ENCODE results near the gene TPRG1. TPM values are rescaled to one million over a fixed set of nuclear protein-coding genes. Genes with fewer than 3 reads are reported as not detected.

The TPRG1 gene
- polyA plus RNA-seq, 1 donor (not counting 4 experiments of a cell fraction or from before 2014, with no cell fraction given), result 1.5 TPM

DNA sequence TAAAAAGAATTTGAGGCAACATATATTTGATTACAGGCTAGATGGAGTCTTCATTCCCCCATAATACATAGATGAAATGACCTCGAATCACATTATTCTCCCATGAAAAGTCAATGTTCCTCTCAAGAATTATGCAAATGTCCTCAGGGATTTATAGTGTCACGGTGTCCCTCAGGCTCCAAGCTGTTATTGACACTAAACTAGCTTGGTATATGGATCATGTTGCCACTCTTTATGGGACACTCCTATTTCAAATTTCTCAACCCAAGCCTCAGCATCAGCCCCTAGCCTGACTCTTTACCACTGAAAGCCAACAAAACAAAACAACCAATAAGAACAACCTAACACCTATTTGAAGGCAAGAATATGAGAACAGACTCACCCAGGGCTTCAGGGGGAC, 139.8 kb downstream of the TPRG1 start:
- no peaks in the 10 kb centered on the region for H3K36me3 ChIP-seq (ENCODE audit: control insufficient read depth in 2 of 2, extremely low read depth in 1 of 2, insufficient read depth in 2 of 2, low read length in 2 of 2)
- H3K9me1 ChIP-seq (ENCODE audit: control insufficient read depth, extremely low read depth, insufficient read depth, low read length), result no peaks in the 10 kb centered on the region
- no peak overlapping the region for H3K27ac ChIP-seq (ENCODE audit: control insufficient read depth, insufficient read depth, low read length)
- H3K4me1 ChIP-seq (ENCODE audit: control insufficient read depth, extremely low read depth, insufficient read depth, low read length), result peaks cover 39% of the 10 kb centered on the region
- DNase-seq (ENCODE audit: low read depth, low spot score), result no peak
- no peaks in the 10 kb centered on the region for H3K9me3 ChIP-seq (ENCODE audit: control insufficient read depth, low read depth, low read length)
- no peak for FAIRE-seq
- no peaks in the 10 kb centered on the region for H4K20me1 ChIP-seq (ENCODE audit: control insufficient read depth, extremely low read depth, insufficient read depth, low read length)
- H3K9ac ChIP-seq (ENCODE audit: control insufficient read depth, extremely low read depth, insufficient read depth, low read length), result no peak overlapping the region
- no peak overlapping the region for H3K4me3 ChIP-seq (ENCODE audit: control insufficient read depth in 2 of 3, extremely low read depth in 1 of 3, insufficient read depth in 2 of 3, low read depth in 1 of 3, low read length in 3 of 3)
- no peak overlapping the region for H3K4me2 ChIP-seq (ENCODE audit: control insufficient read depth, extremely low read depth, insufficient read depth, low read depth, low read length)
- TF ChIP-seq EZH2 (IDR thresholded peaks at IDR 0.05; ENCODE audit: low read length) (no peak), CTCF (optimal IDR thresholded peaks at IDR 0.05 in 1 of 3, IDR thresholded peaks at IDR 0.05 in 1 of 3, conservative IDR thresholded peaks at IDR 0.05 in 1 of 3; ENCODE audit: extremely low read depth in 1 of 3, insufficient read depth in 2 of 3, low read length in 3 of 3) (no peak)
- no peaks in the 10 kb centered on the region for H3K79me2 ChIP-seq (ENCODE audit: control insufficient read depth, insufficient read depth, low read length)
- dilution Hi-C loops (cut with MboI; ENCODE audit: extremely low pct_ligation_motif_present, low sequenced_read_pairs), result no loop called here
- H3K27me3 ChIP-seq (ENCODE audit: control insufficient read depth, extremely low read depth, insufficient read depth, low read length), result no peaks in the 10 kb centered on the region
- no peak overlapping the region for H2AFZ ChIP-seq (ENCODE audit: control insufficient read depth, low read length)

GRCh38 chr3:189312866-189313265, 141.1 kb downstream of the TPRG1 start:
- dilution Hi-C loops (cut with MboI; ENCODE audit: extremely low pct_ligation_motif_present, low sequenced_read_pairs), result no loop called here
- no peak for FAIRE-seq
- no peak overlapping the region for H3K4me2 ChIP-seq (ENCODE audit: control insufficient read depth, extremely low read depth, insufficient read depth, low read depth, low read length)

More at GRCh38 chr3:189312866-189313265, 141.1 kb downstream of the TPRG1 start:
- TF ChIP-seq CTCF (optimal IDR thresholded peaks at IDR 0.05 in 1 of 3, IDR thresholded peaks at IDR 0.05 in 1 of 3, conservative IDR thresholded peaks at IDR 0.05 in 1 of 3; ENCODE audit: extremely low read depth in 1 of 3, insufficient read depth in 2 of 3, low read length in 3 of 3) (no peak), EZH2 (IDR thresholded peaks at IDR 0.05; ENCODE audit: low read length) (no peak)
- Histone ChIP-seq H3K27ac (ENCODE audit: control insufficient read depth, insufficient read depth, low read length) (no peak overlapping the region), H3K9me1 (ENCODE audit: control insufficient read depth, extremely low read depth, insufficient read depth, low read length) (no peaks in the 10 kb centered on the region), H3K36me3 (ENCODE audit: control insufficient read depth in 2 of 2, extremely low read depth in 1 of 2, insufficient read depth in 2 of 2, low read length in 2 of 2) (no peaks in the 10 kb centered on the region), H3K79me2 (ENCODE audit: control insufficient read depth, insufficient read depth, low read length) (no peaks in the 10 kb centered on the region), H3K4me1 (ENCODE audit: control insufficient read depth, extremely low read depth, insufficient read depth, low read length) (peaks cover 39% of the 10 kb centered on the region), H3K9ac (ENCODE audit: control insufficient read depth, extremely low read depth, insufficient read depth, low read length) (no peak overlapping the region), H2AFZ (ENCODE audit: control insufficient read depth, low read length) (no peak overlapping the region), H4K20me1 (ENCODE audit: control insufficient read depth, extremely low read depth, insufficient read depth, low read length) (no peaks in the 10 kb centered on the region), H3K4me3 (ENCODE audit: control insufficient read depth in 2 of 3, extremely low read depth in 1 of 3, insufficient read depth in 2 of 3, low read depth in 1 of 3, low read length in 3 of 3) (no peak overlapping the region), H3K9me3 (ENCODE audit: control insufficient read depth, low read depth, low read length) (no peaks in the 10 kb centered on the region), H3K27me3 (ENCODE audit: control insufficient read depth, extremely low read depth, insufficient read depth, low read length) (no peaks in the 10 kb centered on the region)
- no peak for DNase-seq (ENCODE audit: low read depth, low spot score)
